Activated naive CD4-positive, alpha-beta T cell treated with anti-CD3 and anti-CD28 coated beads, Interleukin-2, amount 50 U/mL, for 72 hours (primary cell): Measurements from ENCODE around the gene PSMG3. TPM values are rescaled to one million over a fixed set of nuclear protein-coding genes. Genes with fewer than 3 reads are reported as not detected.

ENCODE experiments used
- ATAC-seq, 2 donors: fragments of 150-1000 bp; cut with Tn5 transposase; 2 replicates each; pipeline ENCODE4 v1.10.0; 2021; ENCODE audit warnings: mild to moderate bottlenecking in 2 of 2, moderate library complexity in 2 of 2
- DNase-seq, 2 donors: peaks; one replicate each; pipeline ENCODE4 v3.0.0; 2021 to 2022; ENCODE audit warnings: low spot score in 2 of 2
- H3K27ac Mint-ChIP-seq, 2 donors: one replicate each; pipeline ENCODE4 v1.8.0; 2022; ENCODE audit warnings: mild to moderate bottlenecking in 2 of 2, mixed read lengths in 2 of 2
- H3K36me3 Mint-ChIP-seq, 2 donors: one replicate each; pipeline ENCODE4 v1.8.0; 2022; ENCODE audit warnings: mixed read lengths in 2 of 2
- H3K9me3 Mint-ChIP-seq, 2 donors: one replicate each; pipeline ENCODE4 v1.8.0; 2022; ENCODE audit warnings: mixed read lengths in 2 of 2
- total RNA-seq, 2 donors: library from RNA; stranded (reverse); gene quantifications; one replicate each; pipeline ENCODE4 v1.2.3, GENCODE V29; 2022

PSMG3 gene
- total RNA-seq, 2 donors from 2014 or later: 26.8 to 36.4 TPM

DNA sequence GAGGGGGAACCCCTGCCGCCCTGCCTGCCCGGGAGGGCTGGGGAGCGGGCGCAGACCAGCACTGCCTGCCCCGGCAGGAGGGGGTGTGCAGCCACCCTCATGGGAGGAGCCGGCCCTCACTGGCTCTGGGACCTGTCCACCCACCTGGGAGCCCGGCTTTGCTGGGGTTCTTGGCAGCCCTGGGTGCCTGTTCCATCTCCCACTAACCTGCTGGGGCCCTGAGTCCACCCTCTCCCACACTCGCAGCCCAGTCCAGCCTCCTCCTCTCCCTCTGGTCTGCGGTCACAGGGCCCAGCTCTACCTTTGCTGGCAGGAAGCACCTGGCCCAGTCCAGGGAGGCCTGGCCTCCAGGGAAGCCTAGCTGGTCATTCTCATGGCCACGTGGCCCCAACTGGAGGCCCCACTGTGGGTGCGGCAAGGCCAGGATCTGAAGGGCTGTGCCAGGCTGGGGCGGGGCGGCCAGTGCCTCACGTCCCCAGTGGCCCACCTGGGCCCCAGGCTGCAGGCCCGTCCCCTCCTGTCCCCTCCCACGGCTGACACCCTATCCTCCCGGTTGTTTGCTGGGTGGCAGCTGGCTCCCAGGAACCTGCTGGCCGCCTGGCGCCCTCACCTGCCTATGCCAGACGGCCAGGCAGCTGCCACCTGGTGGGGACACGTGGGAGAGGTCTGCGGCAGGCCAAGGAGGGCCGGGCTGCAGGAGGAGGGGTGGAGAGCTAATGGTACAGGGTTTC, 13.9 kb downstream of the PSMG3 start, which contains the start of gene TMEM184A:
Gene TMEM184A (minus strand): TSS at position 393 of the 731 bp plus-strand sequence. CDS start 721 bp downstream, outside the sequence.
- no peaks in the 10 kb centered on the region for H3K36me3 Mint-ChIP-seq
- peak in 1 of 2 donors; percentile 55 for DNase-seq
- ATAC-seq: peak; percentile 70 to 82
- no peak within 1 kb of the TSS for H3K27ac Mint-ChIP-seq
- H3K9me3 Mint-ChIP-seq: no peaks in the 10 kb centered on the region

GRCh38 chr7:1555046-1555812, 14.6 kb downstream of the PSMG3 start:
- peak overlapping the region in 1 of 2 donors; percentile 60 for H3K27ac Mint-ChIP-seq
- DNase-seq (no peak), ATAC-seq (no peak)
- no peaks in the 10 kb centered on the region for H3K9me3 Mint-ChIP-seq
- no peaks in the 10 kb centered on the region for H3K36me3 Mint-ChIP-seq

GRCh38 chr7:1554333-1555045, 15.3 kb downstream of the PSMG3 start:
- H3K9me3 Mint-ChIP-seq: no peaks in the 10 kb centered on the region
- no peaks in the 10 kb centered on the region for H3K36me3 Mint-ChIP-seq
- DNase-seq (no peak), ATAC-seq (no peak)
- H3K27ac Mint-ChIP-seq: peak overlapping the region in 1 of 2 donors; percentile 60

GRCh38 chr7:1553512-1554210, 16.2 kb downstream of the PSMG3 start:
- DNase-seq: no peak
- Mint-ChIP-seq H3K27ac (no peak overlapping the region), H3K36me3 (no peaks in the 10 kb centered on the region)

DNA sequence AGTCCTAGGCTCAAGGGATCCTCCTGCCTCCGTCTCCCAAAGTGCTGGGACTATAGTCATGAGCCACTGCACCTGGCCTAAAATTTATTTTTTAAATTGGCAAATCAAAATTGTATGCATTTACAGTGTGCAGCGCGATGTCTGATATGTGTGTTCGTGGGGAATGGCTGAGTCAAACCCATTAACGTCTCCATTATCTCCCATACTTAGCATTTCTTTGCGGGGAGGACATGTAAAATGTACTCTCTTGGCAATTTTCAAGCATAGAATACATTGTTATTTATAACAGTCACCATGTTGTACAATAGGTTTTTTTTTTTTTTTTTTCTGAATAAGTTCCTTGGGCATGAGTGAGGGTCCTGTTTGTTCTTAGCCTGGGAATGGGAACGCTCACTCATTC, 17.6 kb downstream of the PSMG3 start:
- Mint-ChIP-seq H3K9me3 (no peaks in the 10 kb centered on the region), H3K27ac (no peak overlapping the region), H3K36me3 (no peaks in the 10 kb centered on the region)
- ATAC-seq: no peak
- no peak for DNase-seq

More at GRCh38 chr7:1553512-1554210, 16.2 kb downstream of the PSMG3 start:
- H3K9me3 Mint-ChIP-seq: no peaks in the 10 kb centered on the region
- no peak for ATAC-seq

DNA sequence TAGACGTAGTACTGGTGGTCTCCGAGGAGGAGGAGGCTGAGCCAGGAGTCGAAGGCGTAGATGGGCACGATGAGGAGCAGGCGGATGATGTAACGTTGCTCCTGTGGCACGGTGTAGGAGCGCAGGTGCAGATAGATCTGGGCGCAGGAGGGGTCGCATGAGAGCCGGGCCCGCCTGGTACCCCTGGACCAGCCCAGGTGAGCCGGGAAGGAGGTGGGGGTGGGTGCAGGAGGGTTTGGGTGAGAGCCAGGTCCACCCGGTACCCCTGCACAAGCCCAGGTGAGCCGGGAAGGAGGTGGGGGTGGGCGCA, 19.0 kb downstream of the PSMG3 start:
- no peaks in the 10 kb centered on the region for H3K9me3 Mint-ChIP-seq
- H3K27ac Mint-ChIP-seq: no peak overlapping the region
- DNase-seq (no peak), ATAC-seq (no peak)
- H3K36me3 Mint-ChIP-seq: no peaks in the 10 kb centered on the region

- ATAC-seq (no peak), DNase-seq (no peak)
- Mint-ChIP-seq H3K9me3 (no peaks in the 10 kb centered on the region), H3K27ac (no peak overlapping the region), H3K36me3 (no peaks in the 10 kb centered on the region)
These were observed 19.6 kb downstream of the PSMG3 start for GRCh38 chr7:1550005-1550845.

DNA sequence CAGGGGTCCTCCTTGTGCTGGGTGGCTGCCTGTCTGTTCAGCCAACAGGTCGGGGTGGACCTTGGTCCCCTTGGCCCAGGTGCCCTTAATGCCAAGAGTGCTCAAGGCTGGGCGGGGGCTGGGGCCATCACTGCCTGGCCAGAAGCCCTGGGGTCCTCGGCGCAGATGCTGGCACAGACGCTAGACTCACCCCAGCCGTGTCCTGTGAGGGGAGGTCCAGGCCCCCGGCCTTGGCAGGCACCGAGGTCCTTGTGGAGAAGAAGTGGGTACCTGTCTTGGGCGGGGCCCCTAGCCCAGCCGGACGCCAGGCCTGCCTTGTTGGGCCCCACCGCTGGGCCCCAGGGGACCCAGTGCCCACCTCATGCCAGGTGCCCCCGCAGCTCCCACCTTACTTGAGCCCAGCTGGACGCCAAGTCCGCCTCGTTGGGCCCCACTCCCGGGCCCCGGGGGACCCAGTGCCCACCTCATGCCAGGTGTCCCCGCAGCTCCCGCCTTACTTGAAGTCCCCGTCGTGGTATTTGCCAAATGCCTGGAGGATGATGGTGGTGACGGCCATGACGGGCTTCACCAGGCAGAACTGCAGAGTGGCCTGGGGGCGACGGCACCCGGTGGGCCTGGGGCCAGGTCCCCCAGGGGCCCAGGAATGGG, 20.4 kb downstream of the PSMG3 start:
- ATAC-seq: no peak
- no peak for DNase-seq
- no peaks in the 10 kb centered on the region for H3K36me3 Mint-ChIP-seq
- H3K9me3 Mint-ChIP-seq: no peaks in the 10 kb centered on the region
- no peak overlapping the region for H3K27ac Mint-ChIP-seq

DNA sequence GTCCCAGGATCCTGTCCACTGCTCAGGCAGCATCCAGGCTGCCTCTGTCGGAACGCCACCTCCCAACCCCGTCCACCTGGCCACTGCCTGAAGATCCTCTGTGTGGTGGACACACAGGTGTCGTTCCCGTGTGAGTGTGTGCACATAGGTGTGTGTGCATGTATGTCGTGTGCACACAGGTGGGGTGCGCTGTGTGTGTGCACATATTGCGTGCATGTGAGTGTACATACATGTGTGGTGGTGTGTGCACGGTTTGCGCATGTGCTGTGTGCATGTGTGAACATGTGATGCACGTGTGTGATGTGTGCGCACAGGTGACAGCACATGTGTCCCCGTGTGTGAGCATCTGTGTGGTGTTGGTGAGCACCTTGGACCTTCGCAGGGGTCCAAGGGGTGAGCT, 20.9 kb downstream of the PSMG3 start:
- ATAC-seq: peak in 1 of 2 donors; percentile 0
- H3K9me3 Mint-ChIP-seq: no peaks in the 10 kb centered on the region
- DNase-seq: no peak
- no peak overlapping the region for H3K27ac Mint-ChIP-seq
- no peaks in the 10 kb centered on the region for H3K36me3 Mint-ChIP-seq

DNA sequence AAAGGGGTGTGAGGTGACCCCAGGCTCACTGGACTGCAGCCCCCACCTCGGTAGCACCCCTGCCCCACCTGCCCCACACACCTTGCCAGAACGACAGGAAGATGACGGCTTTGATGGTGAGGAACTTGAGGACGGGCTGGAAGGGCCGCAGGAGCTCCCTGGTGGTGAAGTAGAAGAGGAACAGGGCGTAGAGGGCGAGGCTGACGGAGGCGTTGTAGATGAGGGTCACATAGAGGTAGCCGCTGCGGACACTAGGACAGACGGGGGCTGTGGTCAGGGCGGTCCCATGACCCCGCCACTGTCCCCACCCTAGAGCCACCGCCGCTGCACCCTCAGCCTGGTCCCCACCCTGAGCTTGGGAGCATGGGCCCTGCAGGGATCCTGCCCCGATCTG, 21.4 kb downstream of the PSMG3 start:
- ATAC-seq: peak; percentile 8 to 10
- Mint-ChIP-seq H3K9me3 (no peaks in the 10 kb centered on the region), H3K36me3 (no peaks in the 10 kb centered on the region), H3K27ac (peak overlapping the region in 1 of 2 donors; percentile 84)
- no peak for DNase-seq

DNA sequence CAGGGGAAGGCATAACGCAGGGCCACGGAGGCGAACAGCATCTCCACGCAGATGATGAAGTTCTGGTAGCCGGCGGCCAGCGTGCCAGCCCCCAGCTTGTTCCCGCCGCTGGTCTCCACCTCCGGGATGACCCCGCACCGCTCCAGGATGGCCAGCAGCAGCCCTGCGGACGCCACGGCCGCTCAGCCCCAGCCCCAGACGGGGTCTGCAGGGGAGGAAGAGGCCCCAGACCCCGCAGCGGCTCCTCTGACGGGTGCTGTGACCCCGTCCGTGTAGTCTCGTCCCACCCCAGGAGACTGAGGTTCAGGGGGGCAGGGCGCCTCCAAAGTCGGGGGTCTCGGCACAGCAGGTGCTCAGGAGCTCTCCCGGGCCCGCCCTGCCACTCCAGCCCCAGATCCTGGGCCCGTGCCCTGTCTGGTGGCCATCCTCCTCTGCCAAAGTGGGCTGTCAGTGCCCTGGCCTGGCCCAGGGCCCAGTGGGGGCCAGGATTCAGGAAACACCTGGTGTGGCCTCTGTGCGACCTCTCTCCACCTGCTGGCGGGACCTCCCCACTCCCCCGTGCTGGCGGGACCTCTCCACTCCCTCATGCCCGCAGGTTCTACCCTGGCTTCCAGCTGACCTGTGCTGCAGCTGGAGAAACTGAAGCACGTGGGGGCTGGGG, 21.9 kb downstream of the PSMG3 start:
- ATAC-seq (peak in 1 of 2 donors; percentile 6), DNase-seq (no peak)
- no peaks in the 10 kb centered on the region for H3K36me3 Mint-ChIP-seq
- H3K9me3 Mint-ChIP-seq: no peaks in the 10 kb centered on the region
- H3K27ac Mint-ChIP-seq: peak overlapping the region in 1 of 2 donors; percentile 84

- no peak overlapping the region for H3K27ac Mint-ChIP-seq
- no peak for ATAC-seq
- no peaks in the 10 kb centered on the region for H3K36me3 Mint-ChIP-seq
These were observed 22.7 kb downstream of the PSMG3 start for GRCh38 chr7:1546909-1547776.

DNA sequence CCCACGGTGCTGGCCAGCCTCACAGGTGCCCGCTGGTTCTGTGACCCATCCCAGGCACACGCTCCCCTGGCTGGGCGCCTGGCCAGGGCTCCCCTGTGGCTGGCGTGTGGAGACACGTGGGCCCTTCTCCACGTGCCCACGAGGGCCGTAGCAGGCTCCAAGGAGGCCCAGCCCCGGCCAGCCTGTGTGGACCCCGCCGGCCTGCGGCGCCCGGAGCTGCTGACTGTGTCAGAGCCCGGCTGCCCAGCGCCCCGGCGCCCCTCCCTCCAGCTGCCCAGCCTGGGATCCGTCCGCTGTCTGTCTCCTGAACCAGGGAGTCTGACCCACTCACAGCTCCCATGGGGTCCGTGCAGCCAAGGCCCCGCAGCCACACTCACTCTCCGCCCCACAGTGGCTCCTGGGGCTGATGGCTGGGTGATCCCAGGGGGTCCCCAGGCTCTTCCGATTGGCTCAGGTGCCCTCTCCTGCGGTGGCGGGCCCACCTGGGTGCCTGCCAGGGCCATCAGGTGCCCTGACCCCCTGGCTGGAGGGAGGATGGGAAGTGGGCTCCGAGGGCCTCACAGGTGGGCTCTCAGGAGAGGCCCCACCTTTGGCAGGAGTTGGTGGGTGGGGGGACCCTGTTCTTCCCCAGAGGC, 23.4 kb downstream of the PSMG3 start:
- Mint-ChIP-seq H3K27ac (no peak overlapping the region), H3K36me3 (no peaks in the 10 kb centered on the region), H3K9me3 (no peaks in the 10 kb centered on the region)
- ATAC-seq (no peak), DNase-seq (no peak)

More at GRCh38 chr7:1546909-1547776, 22.7 kb downstream of the PSMG3 start:
- DNase-seq: no peak
- no peaks in the 10 kb centered on the region for H3K9me3 Mint-ChIP-seq
